MM.1S (cell line): ENCODE measurements around the gene NCOA1.

ENCODE experiments used
- EZH2 ChIP-seq: fragments of 300-600 bp; sonication (generic); optimal IDR thresholded peaks from 2 replicates; pipeline ENCODE3; 2017; ENCODE audit warnings: low read depth, mild to moderate bottlenecking, antibody characterized with exemption, low read length, mixed read lengths
- EZH2phosphoT487 ChIP-seq: fragments of 300-600 bp; sonication (generic); IDR thresholded peaks from 2 replicates; pipeline ENCODE4 v1.6.1; 2018; ENCODE audit warnings: antibody characterized with exemption, low read length
- TF ChIP-seq, protein P1 (sequence below): fragments of 300-600 bp; sonication (generic); IDR thresholded peaks from 2 replicates; pipeline ENCODE4 v1.5.1; 2016; ENCODE audit warnings: antibody characterized with exemption, low read length, mixed read lengths

GRCh38 chr2:24690524-24690923 lies 199.5 kb downstream of the NCOA1 start:
- TF ChIP-seq, protein P1, sequence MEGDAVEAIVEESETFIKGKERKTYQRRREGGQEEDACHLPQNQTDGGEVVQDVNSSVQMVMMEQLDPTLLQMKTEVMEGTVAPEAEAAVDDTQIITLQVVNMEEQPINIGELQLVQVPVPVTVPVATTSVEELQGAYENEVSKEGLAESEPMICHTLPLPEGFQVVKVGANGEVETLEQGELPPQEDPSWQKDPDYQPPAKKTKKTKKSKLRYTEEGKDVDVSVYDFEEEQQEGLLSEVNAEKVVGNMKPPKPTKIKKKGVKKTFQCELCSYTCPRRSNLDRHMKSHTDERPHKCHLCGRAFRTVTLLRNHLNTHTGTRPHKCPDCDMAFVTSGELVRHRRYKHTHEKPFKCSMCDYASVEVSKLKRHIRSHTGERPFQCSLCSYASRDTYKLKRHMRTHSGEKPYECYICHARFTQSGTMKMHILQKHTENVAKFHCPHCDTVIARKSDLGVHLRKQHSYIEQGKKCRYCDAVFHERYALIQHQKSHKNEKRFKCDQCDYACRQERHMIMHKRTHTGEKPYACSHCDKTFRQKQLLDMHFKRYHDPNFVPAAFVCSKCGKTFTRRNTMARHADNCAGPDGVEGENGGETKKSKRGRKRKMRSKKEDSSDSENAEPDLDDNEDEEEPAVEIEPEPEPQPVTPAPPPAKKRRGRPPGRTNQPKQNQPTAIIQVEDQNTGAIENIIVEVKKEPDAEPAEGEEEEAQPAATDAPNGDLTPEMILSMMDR = no peak
- TF ChIP-seq EZH2 = no peak
- TF ChIP-seq EZH2phosphoT487 = no peak
